ENCODE data around the gene CBLB. TPM values are rescaled to one million over a fixed set of nuclear protein-coding genes. Genes with fewer than 3 reads are reported as not detected.

CBLB gene
- total RNA-seq, 1 experiment from 2014 or later: 8.6 TPM

- Histone ChIP-seq H3K4me1 (ENCODE audit: control insufficient read depth, insufficient read depth, low read length) (no peaks in the 10 kb centered on the region; the same call in 1 of the 2 replicates), H3K36me3 (ENCODE audit: control insufficient read depth, insufficient read depth, low read length) (no peaks in the 10 kb centered on the region; the same call in 1 of the 2 replicates), H3K9me3 (ENCODE audit: control insufficient read depth, insufficient read depth, low read depth, low read length) (no peaks in the 10 kb centered on the region), H3K27me3 (ENCODE audit: control insufficient read depth, insufficient read depth, low read length) (no peaks in the 10 kb centered on the region), H3K27ac (ENCODE audit: low read length) (no peak overlapping the region), H3K4me3 (ENCODE audit: low read depth in 2 of 2, low read length in 2 of 2) (no peak overlapping the region)
- no peak for DNase-seq (ENCODE audit: low read depth, low spot score)
- BruUV-seq (replicated peaks): no TSS peak
- in situ Hi-C loops (cut with HindIII; ENCODE audit: low pct_unique_long_range_greater_than_20kb, low sequenced_read_pairs) (no loop called here), intact Hi-C loops (cut with micrococcal nuclease; ENCODE audit: unreplicated experiment) (no loop called here)
- no peak for ATAC-seq
- no peak for TF ChIP-seq TCF7L2 (IDR thresholded peaks at IDR 0.05; ENCODE audit: low read depth, low read length)
- TF ChIP-seq POLR2AphosphoS5 (IDR thresholded peaks at IDR 0.05; ENCODE audit: low read depth, low read length): no peak
- no peak for TF ChIP-seq SIN3A (IDR thresholded peaks at IDR 0.05; ENCODE audit: borderline replicate concordance, insufficient read depth, low read depth, low read length)
- TF ChIP-seq, protein P1, sequence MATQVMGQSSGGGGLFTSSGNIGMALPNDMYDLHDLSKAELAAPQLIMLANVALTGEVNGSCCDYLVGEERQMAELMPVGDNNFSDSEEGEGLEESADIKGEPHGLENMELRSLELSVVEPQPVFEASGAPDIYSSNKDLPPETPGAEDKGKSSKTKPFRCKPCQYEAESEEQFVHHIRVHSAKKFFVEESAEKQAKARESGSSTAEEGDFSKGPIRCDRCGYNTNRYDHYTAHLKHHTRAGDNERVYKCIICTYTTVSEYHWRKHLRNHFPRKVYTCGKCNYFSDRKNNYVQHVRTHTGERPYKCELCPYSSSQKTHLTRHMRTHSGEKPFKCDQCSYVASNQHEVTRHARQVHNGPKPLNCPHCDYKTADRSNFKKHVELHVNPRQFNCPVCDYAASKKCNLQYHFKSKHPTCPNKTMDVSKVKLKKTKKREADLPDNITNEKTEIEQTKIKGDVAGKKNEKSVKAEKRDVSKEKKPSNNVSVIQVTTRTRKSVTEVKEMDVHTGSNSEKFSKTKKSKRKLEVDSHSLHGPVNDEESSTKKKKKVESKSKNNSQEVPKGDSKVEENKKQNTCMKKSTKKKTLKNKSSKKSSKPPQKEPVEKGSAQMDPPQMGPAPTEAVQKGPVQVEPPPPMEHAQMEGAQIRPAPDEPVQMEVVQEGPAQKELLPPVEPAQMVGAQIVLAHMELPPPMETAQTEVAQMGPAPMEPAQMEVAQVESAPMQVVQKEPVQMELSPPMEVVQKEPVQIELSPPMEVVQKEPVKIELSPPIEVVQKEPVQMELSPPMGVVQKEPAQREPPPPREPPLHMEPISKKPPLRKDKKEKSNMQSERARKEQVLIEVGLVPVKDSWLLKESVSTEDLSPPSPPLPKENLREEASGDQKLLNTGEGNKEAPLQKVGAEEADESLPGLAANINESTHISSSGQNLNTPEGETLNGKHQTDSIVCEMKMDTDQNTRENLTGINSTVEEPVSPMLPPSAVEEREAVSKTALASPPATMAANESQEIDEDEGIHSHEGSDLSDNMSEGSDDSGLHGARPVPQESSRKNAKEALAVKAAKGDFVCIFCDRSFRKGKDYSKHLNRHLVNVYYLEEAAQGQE (IDR thresholded peaks at IDR 0.05; ENCODE audit: insufficient read depth in 1 of 2, low read depth in 2 of 2, low read length in 1 of 2): no peak
- TF ChIP-seq, protein P2, sequence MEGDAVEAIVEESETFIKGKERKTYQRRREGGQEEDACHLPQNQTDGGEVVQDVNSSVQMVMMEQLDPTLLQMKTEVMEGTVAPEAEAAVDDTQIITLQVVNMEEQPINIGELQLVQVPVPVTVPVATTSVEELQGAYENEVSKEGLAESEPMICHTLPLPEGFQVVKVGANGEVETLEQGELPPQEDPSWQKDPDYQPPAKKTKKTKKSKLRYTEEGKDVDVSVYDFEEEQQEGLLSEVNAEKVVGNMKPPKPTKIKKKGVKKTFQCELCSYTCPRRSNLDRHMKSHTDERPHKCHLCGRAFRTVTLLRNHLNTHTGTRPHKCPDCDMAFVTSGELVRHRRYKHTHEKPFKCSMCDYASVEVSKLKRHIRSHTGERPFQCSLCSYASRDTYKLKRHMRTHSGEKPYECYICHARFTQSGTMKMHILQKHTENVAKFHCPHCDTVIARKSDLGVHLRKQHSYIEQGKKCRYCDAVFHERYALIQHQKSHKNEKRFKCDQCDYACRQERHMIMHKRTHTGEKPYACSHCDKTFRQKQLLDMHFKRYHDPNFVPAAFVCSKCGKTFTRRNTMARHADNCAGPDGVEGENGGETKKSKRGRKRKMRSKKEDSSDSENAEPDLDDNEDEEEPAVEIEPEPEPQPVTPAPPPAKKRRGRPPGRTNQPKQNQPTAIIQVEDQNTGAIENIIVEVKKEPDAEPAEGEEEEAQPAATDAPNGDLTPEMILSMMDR (IDR thresholded peaks at IDR 0.05): no peak
- ChIA-PET POLR2A (interaction anchor here (0.6 kb wide), 2 partner anchors 987 to 1467 kb away, joined by 3 to 4 read pairs; no protein-coding TSS in a partner anchor), CTCF (no interaction called here)
These were observed 20.9 kb downstream of the CBLB start for GRCh38 chr3:105847865-105848264.

DNA sequence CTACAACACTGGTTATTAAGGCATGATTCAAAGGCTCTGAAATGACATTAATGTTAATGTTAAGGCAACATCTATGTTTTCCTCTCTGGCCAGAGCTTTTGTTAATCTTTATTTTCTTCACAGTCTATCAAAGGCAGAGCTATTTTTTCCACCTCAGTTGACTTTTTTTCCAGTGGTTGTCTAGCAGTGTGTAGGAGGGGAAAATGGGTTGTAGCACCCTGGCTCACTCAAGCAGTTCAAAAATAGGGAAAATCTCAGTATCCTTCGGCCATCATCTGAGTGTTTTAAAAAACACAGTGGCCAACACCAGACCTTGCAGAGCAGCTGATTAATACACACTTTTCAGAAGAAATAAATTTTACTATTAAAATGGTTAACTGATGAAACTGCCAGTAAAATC, 21.4 kb downstream of the CBLB start:
- Histone ChIP-seq H3K27ac (ENCODE audit: low read length) (no peak overlapping the region), H3K36me3 (ENCODE audit: control insufficient read depth, insufficient read depth, low read length) (no peaks in the 10 kb centered on the region; the same call in 1 of the 2 replicates), H3K4me1 (ENCODE audit: control insufficient read depth, insufficient read depth, low read length) (no peaks in the 10 kb centered on the region; the same call in 1 of the 2 replicates), H3K4me3 (ENCODE audit: low read depth in 2 of 2, low read length in 2 of 2) (no peak overlapping the region), H3K9me3 (ENCODE audit: control insufficient read depth, insufficient read depth, low read depth, low read length) (no peaks in the 10 kb centered on the region), H3K27me3 (ENCODE audit: control insufficient read depth, insufficient read depth, low read length) (no peaks in the 10 kb centered on the region)
- POLR2A ChIA-PET: interaction anchor here (0.6 kb wide), 2 partner anchors 987 to 1467 kb away, joined by 3 to 4 read pairs; no protein-coding TSS in a partner anchor
- DNase-seq (ENCODE audit: low read depth, low spot score) (no peak), ATAC-seq (no peak)
- CTCF ChIA-PET: no interaction called here
- intact Hi-C loops (cut with micrococcal nuclease; ENCODE audit: unreplicated experiment) (no loop called here), in situ Hi-C loops (cut with HindIII; ENCODE audit: low pct_unique_long_range_greater_than_20kb, low sequenced_read_pairs) (no loop called here)
- BruUV-seq (replicated peaks): no TSS peak
- TF ChIP-seq, protein P2 (IDR thresholded peaks at IDR 0.05): no peak
- TF ChIP-seq TCF7L2 (IDR thresholded peaks at IDR 0.05; ENCODE audit: low read depth, low read length) (no peak), POLR2AphosphoS5 (IDR thresholded peaks at IDR 0.05; ENCODE audit: low read depth, low read length) (no peak), SIN3A (IDR thresholded peaks at IDR 0.05; ENCODE audit: borderline replicate concordance, insufficient read depth, low read depth, low read length) (no peak)
- TF ChIP-seq, protein P1 (IDR thresholded peaks at IDR 0.05; ENCODE audit: insufficient read depth in 1 of 2, low read depth in 2 of 2, low read length in 1 of 2): no peak
